Inferior parietal cortex (tissue), 1 donor: ENCODE measurements around the gene IFI27.

Source experiments
- DNase-seq: peaks from one replicate; pipeline ENCODE4 v3.0.0-alpha.2; 2016; ENCODE audit errors: extremely low spot score

The IFI27 gene

GRCh38 chr14:94102768-94103482 is 7.6 kb upstream of the IFI27 start:
- no peak for DNase-seq

- no peak for DNase-seq
Measured at GRCh38 chr14:94103554-94104150, 6.9 kb upstream of the IFI27 start.

DNA sequence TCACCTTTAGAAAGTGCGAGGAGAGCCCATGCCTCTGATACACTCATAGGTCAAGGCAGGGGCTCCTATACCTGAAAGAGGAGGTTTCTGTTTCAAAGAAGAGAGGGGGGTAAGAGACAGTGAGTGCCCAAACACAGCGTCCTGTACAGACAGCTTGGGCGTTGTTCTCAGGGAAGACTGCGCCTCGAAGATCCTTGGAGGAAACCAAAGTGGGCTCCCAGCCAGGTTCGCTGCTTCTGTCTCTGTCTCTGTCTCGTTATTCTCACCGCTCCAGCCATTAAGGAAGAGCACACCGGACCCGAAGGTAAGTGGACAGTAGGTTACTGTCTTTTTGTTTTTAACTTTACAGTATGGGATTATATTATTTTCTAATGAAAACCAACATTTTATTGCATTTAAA is 5.8 kb upstream of the IFI27 start:
- DNase-seq: no peak

- DNase-seq: no peak
Measured at GRCh38 chr14:94109915-94110250, 653 bp upstream of the IFI27 start.

DNA sequence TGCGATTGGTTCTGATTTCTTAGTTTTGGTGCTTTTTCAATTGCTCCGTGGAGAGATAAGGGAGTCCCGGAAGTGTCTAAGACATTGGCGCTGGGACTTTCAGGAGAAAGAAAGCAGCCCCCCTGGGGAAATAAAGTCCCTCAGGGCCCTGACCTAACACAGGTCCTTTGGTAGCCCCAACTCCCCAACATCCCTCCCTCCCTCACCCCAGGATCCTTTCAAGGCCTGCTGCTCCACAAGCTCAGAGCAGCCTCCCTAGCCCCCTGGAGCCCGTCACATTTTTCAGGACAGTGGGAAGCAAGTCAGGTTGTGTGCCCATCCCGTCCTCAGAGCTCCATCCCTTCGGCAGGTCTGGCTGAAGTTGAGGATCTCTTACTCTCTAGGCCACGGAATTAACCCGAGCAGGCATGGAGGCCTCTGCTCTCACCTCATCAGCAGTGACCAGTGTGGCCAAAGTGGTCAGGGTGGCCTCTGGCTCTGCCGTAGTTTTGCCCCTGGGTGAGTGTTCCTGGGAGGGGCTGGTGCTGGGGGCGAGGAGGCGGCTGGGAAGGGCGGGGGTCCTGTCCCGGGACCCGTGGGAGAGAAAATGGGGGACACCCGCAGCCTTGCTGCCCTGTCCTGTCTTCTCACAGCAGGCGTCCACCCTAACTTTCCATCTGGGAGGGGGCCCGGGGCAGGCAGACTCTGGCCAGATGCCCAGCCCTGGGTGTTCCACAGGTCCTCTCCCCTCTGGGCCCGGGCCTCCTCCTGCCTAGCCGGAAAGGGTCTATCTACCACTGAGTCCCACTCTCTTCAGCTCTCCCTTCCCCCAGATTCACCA is 950 bp downstream of the IFI27 start:
- no peak for DNase-seq

DNA sequence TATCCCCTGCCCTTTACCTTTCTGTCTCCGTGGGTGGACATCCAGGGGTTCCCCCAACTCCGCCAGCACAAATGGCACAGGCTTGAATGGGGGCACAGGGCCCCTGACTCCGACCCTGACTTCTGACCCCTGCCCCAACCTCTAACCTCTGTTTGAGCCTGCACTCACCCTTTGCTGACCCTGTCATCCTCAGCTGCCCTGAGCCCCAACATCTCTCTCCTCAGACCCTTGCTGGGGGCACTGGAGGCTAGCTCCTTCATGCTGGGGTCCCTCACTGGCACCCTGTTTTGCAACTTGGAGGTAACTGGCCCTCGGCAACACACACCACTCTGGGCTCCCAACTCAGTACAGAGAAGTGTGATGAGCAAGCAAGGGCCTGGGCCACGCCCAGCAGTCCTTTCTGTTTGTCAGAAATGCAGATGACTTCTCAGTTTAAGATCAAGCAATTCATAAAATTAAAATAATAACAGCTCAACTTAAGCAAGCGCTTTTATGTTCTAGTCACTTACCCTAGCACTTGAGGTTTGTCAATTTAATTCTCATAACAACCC is 2.1 kb downstream of the IFI27 start:
- DNase-seq: no peak

DNA sequence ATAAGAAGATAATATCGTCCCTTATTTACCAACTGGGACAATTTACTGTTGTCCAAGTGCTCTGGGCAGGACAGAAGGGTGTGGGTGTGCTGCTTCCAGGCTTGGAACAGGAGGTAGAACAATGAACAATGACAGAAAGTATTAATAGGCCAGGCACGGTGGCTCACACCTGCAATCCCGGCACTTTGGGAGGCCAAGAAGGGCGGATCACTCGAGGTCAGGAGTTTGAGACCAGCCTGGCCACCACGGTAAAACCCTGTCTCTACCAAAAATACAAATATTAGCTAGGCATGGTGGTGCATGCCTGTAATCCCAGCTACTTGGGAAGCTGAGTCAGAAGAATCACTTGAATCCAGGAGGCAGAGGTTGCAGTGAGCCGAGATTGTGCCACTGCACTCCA is 2.5 kb downstream of the IFI27 start:
- DNase-seq: no peak

GRCh38 chr14:94113490-94113889 is 3.0 kb downstream of the IFI27 start:
- DNase-seq: no peak

GRCh38 chr14:94113908-94114588 is 3.5 kb downstream of the IFI27 start:
- DNase-seq: no peak

GRCh38 chr14:94114589-94115057 is 4.1 kb downstream of the IFI27 start:
- no peak for DNase-seq

GRCh38 chr14:94115058-94115591 is 4.6 kb downstream of the IFI27 start:
- no peak for DNase-seq

DNA sequence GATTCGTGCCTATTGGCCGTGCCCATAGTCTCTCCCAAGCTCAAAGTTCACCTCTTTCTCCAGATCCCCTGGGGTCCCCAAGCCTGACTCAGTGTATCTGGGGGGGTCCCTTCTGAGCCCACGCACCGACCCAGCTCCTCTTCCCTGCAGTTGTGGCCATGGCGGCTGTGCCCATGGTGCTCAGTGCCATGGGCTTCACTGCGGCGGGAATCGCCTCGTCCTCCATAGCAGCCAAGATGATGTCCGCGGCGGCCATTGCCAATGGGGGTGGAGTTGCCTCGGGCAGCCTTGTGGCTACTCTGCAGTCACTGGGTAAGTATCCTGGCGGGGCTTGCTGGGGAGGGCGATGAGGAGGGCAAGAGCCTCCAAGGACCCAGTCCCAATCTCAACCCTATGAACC is 5.1 kb downstream of the IFI27 start:
- no peak for DNase-seq

DNA sequence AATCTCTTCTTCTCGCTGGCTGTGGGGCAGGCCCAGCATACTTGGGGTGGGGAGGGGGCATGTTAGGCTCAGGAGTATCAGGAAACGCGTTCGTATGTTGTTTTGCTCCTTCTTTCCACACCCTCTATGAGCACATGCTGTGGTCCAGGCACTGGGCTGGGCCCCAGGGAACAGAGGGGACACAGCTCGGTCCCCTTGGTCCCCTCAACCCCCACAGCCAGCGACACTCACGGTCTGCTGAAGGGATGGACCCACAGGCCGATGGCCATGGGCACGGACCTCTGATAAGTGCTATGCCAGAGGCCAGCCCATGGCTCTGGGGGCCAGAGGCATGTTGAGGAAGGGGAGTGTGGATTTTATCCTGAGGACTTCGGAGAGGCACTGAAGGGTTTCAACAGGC is 6.2 kb downstream of the IFI27 start:
- no peak for DNase-seq

DNA sequence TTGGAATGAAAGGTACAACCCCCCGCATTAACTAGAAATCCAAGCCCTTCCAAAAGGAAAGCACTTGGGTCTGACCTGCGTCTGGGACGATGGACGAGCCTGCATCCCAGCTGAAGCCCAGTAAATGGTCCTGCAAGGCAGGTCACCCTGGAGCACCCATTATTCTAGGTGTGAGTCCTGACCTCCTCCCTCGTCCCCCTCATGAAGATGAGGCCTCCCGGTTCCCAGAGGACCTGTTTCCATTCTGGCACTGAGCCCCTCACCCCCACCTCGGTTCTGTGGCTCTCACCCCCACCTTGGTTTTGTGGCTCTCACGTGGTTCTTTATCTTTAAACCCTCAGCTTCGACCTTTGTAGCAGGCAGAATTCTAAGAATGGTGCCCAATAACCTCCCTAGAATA is 7.3 kb downstream of the IFI27 start:
- no peak for DNase-seq

DNA sequence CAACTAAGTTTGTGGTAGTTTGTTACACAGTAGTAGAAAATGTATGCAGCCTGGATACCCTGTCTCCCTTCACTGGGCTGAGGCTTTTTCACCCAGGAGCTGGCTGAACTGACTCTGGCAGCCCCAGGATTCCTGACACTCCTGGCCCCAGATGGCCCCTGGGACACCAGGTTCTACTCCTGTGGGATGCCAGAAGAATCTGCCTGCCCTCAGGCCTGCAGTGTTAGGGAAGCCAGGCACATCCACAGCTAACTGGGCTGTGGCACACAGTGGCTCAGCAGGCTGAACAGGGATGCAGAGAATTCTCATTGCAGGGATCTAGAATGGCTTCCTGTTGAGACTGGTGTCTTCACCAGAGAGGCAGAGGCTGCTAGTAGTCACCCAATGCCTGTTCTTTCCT is 8.5 kb downstream of the IFI27 start:
- DNase-seq: no peak

GRCh38 chr14:94120667-94121340 is 10.3 kb downstream of the IFI27 start:
- DNase-seq: no peak

DNA sequence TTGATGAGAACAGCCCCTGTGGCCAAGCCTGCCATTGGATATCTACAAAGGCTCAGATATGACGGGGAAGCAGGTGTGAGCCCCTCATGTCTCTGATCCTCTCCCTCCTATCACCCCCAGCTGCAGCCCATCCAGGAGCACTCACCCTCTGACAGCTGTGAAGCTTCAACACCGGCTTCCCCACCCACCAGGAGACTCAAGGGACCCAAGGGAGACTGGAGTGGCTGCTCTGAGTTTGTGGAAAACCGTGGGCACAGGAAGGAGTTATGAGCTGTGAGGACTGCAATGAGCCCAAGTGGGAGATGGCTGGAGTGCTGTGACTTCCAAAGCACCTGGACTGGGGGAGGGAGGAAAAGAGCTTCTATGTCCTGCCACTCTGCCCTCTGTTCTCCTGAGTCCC is 10.9 kb downstream of the IFI27 start:
- DNase-seq: no peak

DNA sequence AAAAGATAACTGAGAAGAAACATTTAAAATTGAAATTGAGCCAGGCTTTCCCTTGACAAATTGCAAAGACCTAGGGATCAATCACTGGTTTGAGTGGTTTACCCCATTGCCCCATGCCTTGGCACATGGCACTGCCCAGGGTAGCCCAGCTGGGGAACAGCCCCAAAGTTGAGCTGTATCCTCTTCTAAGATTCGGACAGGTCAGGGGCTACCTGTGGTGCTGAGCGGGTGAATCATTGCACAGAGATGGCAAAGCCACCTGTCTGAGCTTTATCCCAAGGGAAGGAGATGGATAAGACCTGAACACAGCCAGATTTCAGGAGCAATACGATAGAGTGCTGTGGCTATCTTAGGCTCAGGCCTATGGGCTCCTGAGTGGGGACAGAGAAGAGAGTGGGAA is 11.9 kb downstream of the IFI27 start:
- DNase-seq: no peak

DNA sequence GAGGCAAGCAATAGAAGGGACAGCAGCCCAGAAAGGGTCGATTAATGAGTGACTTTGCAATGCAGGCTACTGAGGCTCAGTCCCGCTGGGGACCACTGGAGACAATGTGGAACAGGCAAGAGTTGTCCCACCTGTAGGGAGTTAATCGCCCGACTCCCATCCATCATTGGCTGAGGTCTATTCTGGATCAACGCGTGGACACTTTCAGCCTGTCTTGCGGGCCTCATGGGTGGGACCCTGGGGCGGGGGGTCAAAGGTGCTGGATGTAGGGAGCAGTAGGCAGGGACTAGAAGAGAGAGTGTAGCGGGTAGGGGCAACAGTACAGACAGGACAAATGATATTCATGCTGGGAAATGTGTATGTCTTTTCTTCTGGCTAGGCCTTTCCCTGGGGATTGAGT is 12.8 kb downstream of the IFI27 start:
- DNase-seq: no peak

DNA sequence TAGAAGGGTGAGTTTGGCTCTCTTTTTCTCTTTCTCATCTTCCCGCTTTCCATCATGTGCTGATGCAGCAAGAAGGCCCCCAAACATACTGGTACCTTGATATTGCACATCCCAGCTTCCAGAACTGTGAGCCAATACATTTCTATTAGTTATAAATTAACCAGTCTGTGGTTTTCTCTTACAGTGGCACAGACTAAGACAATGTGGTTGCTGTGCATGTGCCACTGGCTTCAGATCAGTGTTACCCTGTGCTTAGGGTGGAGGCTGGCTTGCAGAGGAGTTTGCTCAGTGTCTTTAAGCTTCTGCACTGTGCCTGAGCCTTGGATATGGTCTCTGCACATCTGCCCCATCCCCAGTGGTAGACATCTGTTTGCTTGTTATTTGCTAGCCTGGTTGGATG is 13.3 kb downstream of the IFI27 start:
- no peak for DNase-seq
